ENCODE measurements around the gene ELOVL1. TPM values are rescaled to one million over a fixed set of nuclear protein-coding genes. Genes with fewer than 3 reads are reported as not detected.

The ELOVL1 gene
- total and polyA plus RNA-seq, 2 of the 13 experiments (the other 11 are each of a cell fraction or from before 2014, with no cell fraction given), result 55.2 to 77.4 TPM

DNA sequence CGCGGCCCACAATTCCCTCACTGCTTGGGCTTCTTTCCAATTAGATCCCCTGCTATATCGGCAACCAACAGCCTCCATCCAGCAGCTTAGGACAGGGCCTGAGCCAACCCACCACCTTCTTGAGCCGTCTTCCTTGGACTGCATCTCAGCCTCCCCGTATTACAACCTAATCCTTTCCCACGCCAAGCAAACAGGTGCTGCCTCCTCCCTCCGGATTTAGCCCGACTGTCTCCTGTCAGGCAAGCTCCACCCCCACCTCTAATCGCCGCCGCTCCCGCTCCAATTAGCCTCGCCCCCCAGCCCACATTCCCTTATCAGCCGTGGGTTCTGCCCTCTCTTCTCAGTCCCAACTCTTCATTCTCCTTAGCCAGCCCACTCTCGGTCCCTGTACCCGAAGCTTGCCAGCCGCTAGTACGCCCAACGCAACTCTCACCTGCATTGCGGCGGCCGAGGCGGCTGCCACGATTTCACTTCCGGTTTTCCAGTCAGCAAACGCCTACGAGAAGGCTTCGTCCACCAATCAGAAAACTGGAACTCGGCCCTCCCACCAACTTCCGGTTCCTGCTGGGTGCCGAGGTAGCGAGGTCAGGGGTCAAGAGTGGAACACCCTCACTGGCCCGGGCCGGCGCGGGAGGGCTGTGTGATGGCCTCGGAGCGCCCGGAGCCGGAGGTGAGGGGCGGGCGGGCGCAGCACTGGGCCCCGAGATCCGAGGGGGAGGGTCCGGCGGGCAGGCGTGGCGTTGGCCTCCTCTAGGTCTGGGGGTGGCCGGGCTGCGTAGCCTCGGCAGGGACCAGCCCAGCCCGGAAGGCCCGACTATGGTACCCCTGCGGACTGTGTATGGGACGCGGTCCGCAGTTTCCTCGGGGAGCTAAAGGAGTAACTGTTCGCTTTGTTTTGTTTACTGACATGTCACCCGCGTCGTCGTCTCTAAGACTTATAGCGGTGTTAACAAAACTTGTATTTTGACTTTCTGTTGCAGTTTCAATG lies 21.8 kb upstream of the ELOVL1 start, which contains the start of the genes MED8 and SZT2 (continued):
- TF ChIP-seq ARNTL (CRISPR knock-in tag; IDR thresholded peaks at IDR 0.05) (no peak), ZNF362 (CRISPR knock-in tag; IDR thresholded peaks at IDR 0.05; ENCODE audit: borderline replicate concordance) (no peak), BCLAF1 (IDR thresholded peaks at IDR 0.05) (no peak), SALL2 (CRISPR knock-in tag; IDR thresholded peaks at IDR 0.05) (no peak), ZBTB21 (CRISPR knock-in tag; IDR thresholded peaks at IDR 0.05) (no peak), FIP1L1 (IDR thresholded peaks at IDR 0.05; ENCODE audit: borderline replicate concordance, insufficient read depth, low read depth, low read length) (0 out of 2 replicates have a peak, but pooled peaks have one; percentile 38), ZNF317 (CRISPR knock-in tag; IDR thresholded peaks at IDR 0.05) (no peak; the same call in 1 of the 2 replicates), ZNF205 (CRISPR knock-in tag; IDR thresholded peaks at IDR 0.05) (no peak; the same call in 1 of the 2 replicates), KDM5A (IDR thresholded peaks at IDR 0.05; ENCODE audit: borderline replicate concordance, low read length) (peak; percentile 96), SAP130 (CRISPR knock-in tag; IDR thresholded peaks at IDR 0.05; ENCODE audit: low read depth) (peak; percentile 97), FUBP1 (CRISPR knock-in tag; IDR thresholded peaks at IDR 0.05; ENCODE audit: borderline replicate concordance) (0 out of 2 replicates have a peak, but pooled peaks have one; percentile 28)
- TF ChIP-seq, protein P1, sequence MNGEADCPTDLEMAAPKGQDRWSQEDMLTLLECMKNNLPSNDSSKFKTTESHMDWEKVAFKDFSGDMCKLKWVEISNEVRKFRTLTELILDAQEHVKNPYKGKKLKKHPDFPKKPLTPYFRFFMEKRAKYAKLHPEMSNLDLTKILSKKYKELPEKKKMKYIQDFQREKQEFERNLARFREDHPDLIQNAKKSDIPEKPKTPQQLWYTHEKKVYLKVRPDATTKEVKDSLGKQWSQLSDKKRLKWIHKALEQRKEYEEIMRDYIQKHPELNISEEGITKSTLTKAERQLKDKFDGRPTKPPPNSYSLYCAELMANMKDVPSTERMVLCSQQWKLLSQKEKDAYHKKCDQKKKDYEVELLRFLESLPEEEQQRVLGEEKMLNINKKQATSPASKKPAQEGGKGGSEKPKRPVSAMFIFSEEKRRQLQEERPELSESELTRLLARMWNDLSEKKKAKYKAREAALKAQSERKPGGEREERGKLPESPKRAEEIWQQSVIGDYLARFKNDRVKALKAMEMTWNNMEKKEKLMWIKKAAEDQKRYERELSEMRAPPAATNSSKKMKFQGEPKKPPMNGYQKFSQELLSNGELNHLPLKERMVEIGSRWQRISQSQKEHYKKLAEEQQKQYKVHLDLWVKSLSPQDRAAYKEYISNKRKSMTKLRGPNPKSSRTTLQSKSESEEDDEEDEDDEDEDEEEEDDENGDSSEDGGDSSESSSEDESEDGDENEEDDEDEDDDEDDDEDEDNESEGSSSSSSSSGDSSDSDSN (CRISPR knock-in tag; IDR thresholded peaks at IDR 0.05), result peak; percentile 95
- TF ChIP-seq, protein P2, sequence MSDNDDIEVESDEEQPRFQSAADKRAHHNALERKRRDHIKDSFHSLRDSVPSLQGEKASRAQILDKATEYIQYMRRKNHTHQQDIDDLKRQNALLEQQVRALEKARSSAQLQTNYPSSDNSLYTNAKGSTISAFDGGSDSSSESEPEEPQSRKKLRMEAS (IDR thresholded peaks at IDR 0.05), result peak; percentile 77; the same call in 1 of the 2 replicates
- TF ChIP-seq, protein P3, sequence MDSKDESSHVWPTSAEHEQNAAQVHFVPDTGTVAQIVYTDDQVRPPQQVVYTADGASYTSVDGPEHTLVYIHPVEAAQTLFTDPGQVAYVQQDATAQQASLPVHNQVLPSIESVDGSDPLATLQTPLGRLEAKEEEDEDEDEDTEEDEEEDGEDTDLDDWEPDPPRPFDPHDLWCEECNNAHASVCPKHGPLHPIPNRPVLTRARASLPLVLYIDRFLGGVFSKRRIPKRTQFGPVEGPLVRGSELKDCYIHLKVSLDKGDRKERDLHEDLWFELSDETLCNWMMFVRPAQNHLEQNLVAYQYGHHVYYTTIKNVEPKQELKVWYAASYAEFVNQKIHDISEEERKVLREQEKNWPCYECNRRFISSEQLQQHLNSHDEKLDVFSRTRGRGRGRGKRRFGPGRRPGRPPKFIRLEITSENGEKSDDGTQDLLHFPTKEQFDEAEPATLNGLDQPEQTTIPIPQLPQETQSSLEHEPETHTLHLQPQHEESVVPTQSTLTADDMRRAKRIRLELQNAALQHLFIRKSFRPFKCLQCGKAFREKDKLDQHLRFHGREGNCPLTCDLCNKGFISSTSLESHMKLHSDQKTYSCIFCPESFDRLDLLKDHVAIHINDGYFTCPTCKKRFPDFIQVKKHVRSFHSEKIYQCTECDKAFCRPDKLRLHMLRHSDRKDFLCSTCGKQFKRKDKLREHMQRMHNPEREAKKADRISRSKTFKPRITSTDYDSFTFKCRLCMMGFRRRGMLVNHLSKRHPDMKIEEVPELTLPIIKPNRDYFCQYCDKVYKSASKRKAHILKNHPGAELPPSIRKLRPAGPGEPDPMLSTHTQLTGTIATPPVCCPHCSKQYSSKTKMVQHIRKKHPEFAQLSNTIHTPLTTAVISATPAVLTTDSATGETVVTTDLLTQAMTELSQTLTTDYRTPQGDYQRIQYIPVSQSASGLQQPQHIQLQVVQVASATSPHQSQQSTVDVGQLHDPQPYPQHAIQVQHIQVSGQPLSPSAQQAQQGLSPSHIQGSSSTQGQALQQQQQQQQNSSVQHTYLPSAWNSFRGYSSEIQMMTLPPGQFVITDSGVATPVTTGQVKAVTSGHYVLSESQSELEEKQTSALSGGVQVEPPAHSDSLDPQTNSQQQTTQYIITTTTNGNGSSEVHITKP (CRISPR knock-in tag; IDR thresholded peaks at IDR 0.05; ENCODE audit: low read depth), result no peak
